HEK293 (cell line): ENCODE data around the gene MSANTD3.

Experiments
- EGR2 ChIP-seq: fragments of 450-650 bp; formaldehyde crosslinking; IDR thresholded peaks from 2 replicates; pipeline ENCODE4 v1.5.1; 2016; ENCODE audit warnings: low read depth, missing biosample characterization, missing genetic modification characterization
- FEZF1 ChIP-seq: fragments of 450-650 bp; formaldehyde crosslinking; IDR thresholded peaks from 2 replicates; pipeline ENCODE4 v1.5.1; 2016; ENCODE audit warnings: missing biosample characterization, missing genetic modification characterization
- GLIS2 ChIP-seq: fragments of 450-650 bp; formaldehyde crosslinking; IDR thresholded peaks from 2 replicates; pipeline ENCODE4 v1.5.1; 2016; ENCODE audit warnings: missing biosample characterization, missing genetic modification characterization
- IKZF3 ChIP-seq: fragments of 450-650 bp; IDR thresholded peaks from 2 replicates; pipeline ENCODE4 v1.5.0; 2018; ENCODE audit warnings: missing biosample characterization, mild to moderate bottlenecking, missing genetic modification characterization, moderate library complexity
- KLF10 ChIP-seq: fragments of 450-650 bp; IDR thresholded peaks from 2 replicates; pipeline ENCODE4 v1.5.1; 2018; ENCODE audit warnings: missing biosample characterization, mild to moderate bottlenecking, missing genetic modification characterization
- SALL2 ChIP-seq: fragments of 450-650 bp; formaldehyde crosslinking; IDR thresholded peaks from 2 replicates; pipeline ENCODE4 v1.5.0; 2017; ENCODE audit warnings: missing biosample characterization, mild to moderate bottlenecking, missing genetic modification characterization, borderline replicate concordance
- SCRT1 ChIP-seq: fragments of 450-650 bp; formaldehyde crosslinking; IDR thresholded peaks from 2 replicates; pipeline ENCODE4 v1.5.1; 2016; ENCODE audit warnings: missing biosample characterization, missing genetic modification characterization, borderline replicate concordance
- SCRT2 ChIP-seq: fragments of 450-650 bp; formaldehyde crosslinking; IDR thresholded peaks from 2 replicates; pipeline ENCODE4 v1.5.1; 2016; ENCODE audit warnings: missing biosample characterization, missing genetic modification characterization
- SETDB1 ChIP-seq: IDR thresholded peaks from one replicate; pipeline ENCODE4 v1.6.1; 2017; ENCODE audit warnings: mild to moderate bottlenecking, low read length, moderate library complexity, mixed read lengths; ENCODE audit not compliant: insufficient read length
- ZBTB1 ChIP-seq: fragments of 450-650 bp; formaldehyde crosslinking; IDR thresholded peaks from 2 replicates; pipeline ENCODE4 v1.5.1; 2016; ENCODE audit warnings: missing biosample characterization, missing genetic modification characterization
- ZBTB17 ChIP-seq: fragments of 450-650 bp; formaldehyde crosslinking; IDR thresholded peaks from 2 replicates; pipeline ENCODE4 v1.5.1; 2016; ENCODE audit warnings: missing biosample characterization, missing genetic modification characterization
- ZEB2 ChIP-seq: fragments of 450-650 bp; formaldehyde crosslinking; IDR thresholded peaks from 2 replicates; pipeline ENCODE4 v1.5.1; 2016; ENCODE audit warnings: missing biosample characterization, missing genetic modification characterization
- ZNF10 ChIP-seq: fragments of 450-650 bp; formaldehyde crosslinking; IDR thresholded peaks from 2 replicates; pipeline ENCODE4 v1.5.1; 2017; ENCODE audit warnings: missing biosample characterization, missing genetic modification characterization
- ZNF112 ChIP-seq: fragments of 450-650 bp; formaldehyde crosslinking; IDR thresholded peaks from 2 replicates; pipeline ENCODE4 v1.5.0; 2017; ENCODE audit warnings: missing biosample characterization, missing genetic modification characterization
- ZNF140 ChIP-seq: fragments of 450-650 bp; formaldehyde crosslinking; IDR thresholded peaks from 2 replicates; pipeline ENCODE4 v1.5.1; 2016; ENCODE audit warnings: missing biosample characterization, missing genetic modification characterization
- ZNF155 ChIP-seq: fragments of 450-650 bp; formaldehyde crosslinking; IDR thresholded peaks from 2 replicates; pipeline ENCODE4 v1.5.1; 2016; ENCODE audit warnings: missing biosample characterization, missing genetic modification characterization
- ZNF266 ChIP-seq: fragments of 450-650 bp; formaldehyde crosslinking; IDR thresholded peaks from 2 replicates; pipeline ENCODE4 v1.5.1; 2016; ENCODE audit warnings: missing biosample characterization, missing genetic modification characterization, low read depth
- ZNF366 ChIP-seq: fragments of 450-650 bp; formaldehyde crosslinking; conservative IDR thresholded peaks from 2 replicates; pipeline ENCODE4 v1.5.1; 2016; ENCODE audit warnings: missing biosample characterization, missing genetic modification characterization
- ZNF391 ChIP-seq: fragments of 450-650 bp; formaldehyde crosslinking; IDR thresholded peaks from 2 replicates; pipeline ENCODE4 v1.5.1; 2016; ENCODE audit warnings: low read depth, missing biosample characterization, missing genetic modification characterization, borderline replicate concordance
- ZNF521 ChIP-seq: fragments of 450-650 bp; formaldehyde crosslinking; IDR thresholded peaks from 2 replicates; pipeline ENCODE4 v1.5.1; 2017; ENCODE audit warnings: missing biosample characterization, mild to moderate bottlenecking, missing genetic modification characterization
- ZNF560 ChIP-seq: fragments of 450-650 bp; formaldehyde crosslinking; IDR thresholded peaks from 2 replicates; pipeline ENCODE4 v1.5.1; 2017; ENCODE audit warnings: missing biosample characterization, missing genetic modification characterization, borderline replicate concordance
- ZNF623 ChIP-seq: fragments of 450-650 bp; formaldehyde crosslinking; IDR thresholded peaks from 2 replicates; pipeline ENCODE4 v1.5.1; 2016; ENCODE audit warnings: missing biosample characterization, missing genetic modification characterization
- ZNF629 ChIP-seq: fragments of 450-650 bp; formaldehyde crosslinking; IDR thresholded peaks from 2 replicates; pipeline ENCODE4 v1.5.1; 2017; ENCODE audit warnings: missing biosample characterization, missing genetic modification characterization
- ZNF664 ChIP-seq: fragments of 450-650 bp; formaldehyde crosslinking; IDR thresholded peaks from 2 replicates; pipeline ENCODE4 v1.5.1; 2016; ENCODE audit warnings: missing biosample characterization, missing genetic modification characterization
- ZNF792 ChIP-seq: fragments of 450-650 bp; formaldehyde crosslinking; IDR thresholded peaks from 2 replicates; pipeline ENCODE4 v1.5.1; 2016; ENCODE audit warnings: missing biosample characterization, missing genetic modification characterization
- ZNF837 ChIP-seq: fragments of 450-650 bp; formaldehyde crosslinking; IDR thresholded peaks from 2 replicates; pipeline ENCODE4 v1.5.1; 2016; ENCODE audit warnings: missing biosample characterization, missing genetic modification characterization
- ZSCAN23 ChIP-seq: fragments of 450-650 bp; formaldehyde crosslinking; IDR thresholded peaks from 2 replicates; pipeline ENCODE4 v1.5.1; 2016; ENCODE audit warnings: missing biosample characterization, missing genetic modification characterization
- TF ChIP-seq, protein P1 (sequence below): fragments of 450-650 bp; formaldehyde crosslinking; IDR thresholded peaks from 2 replicates; pipeline ENCODE4 v1.5.1; 2016; ENCODE audit warnings: missing biosample characterization, missing genetic modification characterization, borderline replicate concordance
- TF ChIP-seq, protein P2 (sequence below): fragments of 450-650 bp; formaldehyde crosslinking; IDR thresholded peaks from 2 replicates; pipeline ENCODE4 v1.5.1; 2016; ENCODE audit warnings: missing biosample characterization, missing genetic modification characterization
- TF ChIP-seq, protein P3 (sequence below): fragments of 450-650 bp; formaldehyde crosslinking; IDR thresholded peaks from 2 replicates; pipeline ENCODE4 v1.5.0; 2017; ENCODE audit warnings: missing biosample characterization, missing genetic modification characterization, borderline replicate concordance
- TF ChIP-seq, protein P4 (sequence below): IDR thresholded peaks from 2 replicates; pipeline ENCODE4 v1.6.1; 2011; ENCODE audit warnings: mild to moderate bottlenecking, low read depth, low read length, borderline replicate concordance
- TF ChIP-seq, protein P5 (sequence below): fragments of 450-650 bp; formaldehyde crosslinking; IDR thresholded peaks from 2 replicates; pipeline ENCODE4 v1.5.1; 2016; ENCODE audit warnings: missing biosample characterization, missing genetic modification characterization

The MSANTD3 gene

DNA sequence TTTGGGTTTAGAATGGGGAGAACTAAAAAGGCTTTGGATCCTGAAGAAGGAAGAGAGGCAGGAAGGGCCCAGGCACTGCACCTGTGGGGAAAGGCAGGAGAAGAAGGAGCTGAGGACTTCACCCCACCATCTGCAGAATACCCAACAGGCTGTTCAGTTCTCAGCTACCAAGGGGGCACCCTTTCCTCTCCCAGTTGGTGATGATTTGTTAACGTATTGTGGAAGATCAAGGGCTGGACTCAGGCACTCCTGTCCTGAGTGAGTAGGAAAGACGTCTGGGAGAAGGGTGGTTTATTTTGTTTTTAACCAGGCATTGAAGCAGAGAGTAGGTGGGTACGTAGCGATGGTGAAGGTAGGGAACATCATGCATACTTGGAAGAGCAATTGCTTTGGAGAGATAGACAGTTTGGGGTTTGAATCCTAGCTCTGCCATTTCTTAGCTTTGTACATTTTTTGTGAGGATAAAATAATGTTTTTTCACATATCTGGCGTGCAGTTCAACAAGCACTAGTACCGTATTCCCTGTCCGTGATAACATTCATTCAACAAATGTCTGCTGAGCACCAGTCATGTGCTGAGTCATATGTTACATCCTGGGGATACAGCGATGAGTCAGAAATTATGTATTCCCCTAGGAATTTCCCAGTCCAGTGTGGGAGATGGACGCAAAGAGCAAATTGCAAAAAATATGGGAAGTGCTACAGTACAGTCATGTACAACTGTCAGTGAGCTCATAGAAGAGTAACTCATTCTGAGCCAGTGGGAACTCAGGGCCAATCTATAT is 2.1 kb downstream of the MSANTD3 start (continued):
- no peak for TF ChIP-seq SALL2 (tag by site-specific recombination)
- TF ChIP-seq, protein P1, sequence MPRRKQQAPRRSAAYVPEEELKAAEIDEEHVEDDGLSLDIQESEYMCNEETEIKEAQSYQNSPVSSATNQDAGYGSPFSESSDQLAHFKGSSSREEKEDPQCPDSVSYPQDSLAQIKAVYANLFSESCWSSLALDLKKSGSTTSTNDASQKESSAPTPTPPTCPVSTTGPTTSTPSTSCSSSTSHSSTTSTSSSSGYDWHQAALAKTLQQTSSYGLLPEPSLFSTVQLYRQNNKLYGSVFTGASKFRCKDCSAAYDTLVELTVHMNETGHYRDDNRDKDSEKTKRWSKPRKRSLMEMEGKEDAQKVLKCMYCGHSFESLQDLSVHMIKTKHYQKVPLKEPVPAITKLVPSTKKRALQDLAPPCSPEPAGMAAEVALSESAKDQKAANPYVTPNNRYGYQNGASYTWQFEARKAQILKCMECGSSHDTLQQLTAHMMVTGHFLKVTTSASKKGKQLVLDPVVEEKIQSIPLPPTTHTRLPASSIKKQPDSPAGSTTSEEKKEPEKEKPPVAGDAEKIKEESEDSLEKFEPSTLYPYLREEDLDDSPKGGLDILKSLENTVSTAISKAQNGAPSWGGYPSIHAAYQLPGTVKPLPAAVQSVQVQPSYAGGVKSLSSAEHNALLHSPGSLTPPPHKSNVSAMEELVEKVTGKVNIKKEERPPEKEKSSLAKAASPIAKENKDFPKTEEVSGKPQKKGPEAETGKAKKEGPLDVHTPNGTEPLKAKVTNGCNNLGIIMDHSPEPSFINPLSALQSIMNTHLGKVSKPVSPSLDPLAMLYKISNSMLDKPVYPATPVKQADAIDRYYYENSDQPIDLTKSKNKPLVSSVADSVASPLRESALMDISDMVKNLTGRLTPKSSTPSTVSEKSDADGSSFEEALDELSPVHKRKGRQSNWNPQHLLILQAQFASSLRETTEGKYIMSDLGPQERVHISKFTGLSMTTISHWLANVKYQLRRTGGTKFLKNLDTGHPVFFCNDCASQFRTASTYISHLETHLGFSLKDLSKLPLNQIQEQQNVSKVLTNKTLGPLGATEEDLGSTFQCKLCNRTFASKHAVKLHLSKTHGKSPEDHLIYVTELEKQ (tag by site-specific recombination): peak; percentile 61; the same call in 1 of the 2 replicates
- TF ChIP-seq SETDB1: no peak
- no peak for TF ChIP-seq ZNF140 (tag by site-specific recombination)
- no peak for TF ChIP-seq ZNF112
- TF ChIP-seq, protein P2, sequence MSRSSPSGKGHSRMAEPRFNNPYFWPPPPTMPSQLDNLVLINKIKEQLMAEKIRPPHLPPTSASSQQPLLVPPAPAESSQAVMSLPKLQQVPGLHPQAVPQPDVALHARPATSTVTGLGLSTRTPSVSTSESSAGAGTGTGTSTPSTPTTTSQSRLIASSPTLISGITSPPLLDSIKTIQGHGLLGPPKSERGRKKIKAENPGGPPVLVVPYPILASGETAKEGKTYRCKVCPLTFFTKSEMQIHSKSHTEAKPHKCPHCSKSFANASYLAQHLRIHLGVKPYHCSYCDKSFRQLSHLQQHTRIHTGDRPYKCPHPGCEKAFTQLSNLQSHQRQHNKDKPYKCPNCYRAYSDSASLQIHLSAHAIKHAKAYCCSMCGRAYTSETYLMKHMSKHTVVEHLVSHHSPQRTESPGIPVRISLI (tag by site-specific recombination): peak; percentile 83
- no peak for TF ChIP-seq ZNF10 (tag by site-specific recombination)
- no peak for TF ChIP-seq ZNF623 (tag by site-specific recombination)
- no peak for TF ChIP-seq ZNF266
- TF ChIP-seq KLF10 (tag by site-specific recombination): peak; percentile 51; the same call in 1 of the 2 replicates
- TF ChIP-seq, protein P3, sequence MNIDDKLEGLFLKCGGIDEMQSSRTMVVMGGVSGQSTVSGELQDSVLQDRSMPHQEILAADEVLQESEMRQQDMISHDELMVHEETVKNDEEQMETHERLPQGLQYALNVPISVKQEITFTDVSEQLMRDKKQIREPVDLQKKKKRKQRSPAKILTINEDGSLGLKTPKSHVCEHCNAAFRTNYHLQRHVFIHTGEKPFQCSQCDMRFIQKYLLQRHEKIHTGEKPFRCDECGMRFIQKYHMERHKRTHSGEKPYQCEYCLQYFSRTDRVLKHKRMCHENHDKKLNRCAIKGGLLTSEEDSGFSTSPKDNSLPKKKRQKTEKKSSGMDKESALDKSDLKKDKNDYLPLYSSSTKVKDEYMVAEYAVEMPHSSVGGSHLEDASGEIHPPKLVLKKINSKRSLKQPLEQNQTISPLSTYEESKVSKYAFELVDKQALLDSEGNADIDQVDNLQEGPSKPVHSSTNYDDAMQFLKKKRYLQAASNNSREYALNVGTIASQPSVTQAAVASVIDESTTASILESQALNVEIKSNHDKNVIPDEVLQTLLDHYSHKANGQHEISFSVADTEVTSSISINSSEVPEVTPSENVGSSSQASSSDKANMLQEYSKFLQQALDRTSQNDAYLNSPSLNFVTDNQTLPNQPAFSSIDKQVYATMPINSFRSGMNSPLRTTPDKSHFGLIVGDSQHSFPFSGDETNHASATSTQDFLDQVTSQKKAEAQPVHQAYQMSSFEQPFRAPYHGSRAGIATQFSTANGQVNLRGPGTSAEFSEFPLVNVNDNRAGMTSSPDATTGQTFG (tag by site-specific recombination): no peak
- TF ChIP-seq ZNF792 (tag by site-specific recombination): no peak
- peak; percentile 95 for TF ChIP-seq ZNF629
- TF ChIP-seq ZNF391 (tag by site-specific recombination): no peak
- no peak for TF ChIP-seq ZBTB1 (tag by site-specific recombination)
- peak; percentile 54; the same call in 1 of the 2 replicates for TF ChIP-seq IKZF3 (tag by site-specific recombination)
- TF ChIP-seq GLIS2: no peak
- peak; percentile 81 for TF ChIP-seq ZNF366 (tag by site-specific recombination)
- TF ChIP-seq SCRT1: no peak
- peak; percentile 96 for TF ChIP-seq SCRT2 (tag by site-specific recombination)
- peak; percentile 87 for TF ChIP-seq ZEB2 (tag by site-specific recombination)
- TF ChIP-seq ZBTB17: peak; percentile 63
- TF ChIP-seq ZNF155 (tag by site-specific recombination): no peak
- TF ChIP-seq ZNF664 (tag by site-specific recombination): no peak
- TF ChIP-seq ZSCAN23: no peak
- TF ChIP-seq ZNF521 (tag by site-specific recombination): no peak
- TF ChIP-seq, protein P4, sequence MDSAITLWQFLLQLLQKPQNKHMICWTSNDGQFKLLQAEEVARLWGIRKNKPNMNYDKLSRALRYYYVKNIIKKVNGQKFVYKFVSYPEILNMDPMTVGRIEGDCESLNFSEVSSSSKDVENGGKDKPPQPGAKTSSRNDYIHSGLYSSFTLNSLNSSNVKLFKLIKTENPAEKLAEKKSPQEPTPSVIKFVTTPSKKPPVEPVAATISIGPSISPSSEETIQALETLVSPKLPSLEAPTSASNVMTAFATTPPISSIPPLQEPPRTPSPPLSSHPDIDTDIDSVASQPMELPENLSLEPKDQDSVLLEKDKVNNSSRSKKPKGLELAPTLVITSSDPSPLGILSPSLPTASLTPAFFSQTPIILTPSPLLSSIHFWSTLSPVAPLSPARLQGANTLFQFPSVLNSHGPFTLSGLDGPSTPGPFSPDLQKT: no peak
- TF ChIP-seq, protein P5, sequence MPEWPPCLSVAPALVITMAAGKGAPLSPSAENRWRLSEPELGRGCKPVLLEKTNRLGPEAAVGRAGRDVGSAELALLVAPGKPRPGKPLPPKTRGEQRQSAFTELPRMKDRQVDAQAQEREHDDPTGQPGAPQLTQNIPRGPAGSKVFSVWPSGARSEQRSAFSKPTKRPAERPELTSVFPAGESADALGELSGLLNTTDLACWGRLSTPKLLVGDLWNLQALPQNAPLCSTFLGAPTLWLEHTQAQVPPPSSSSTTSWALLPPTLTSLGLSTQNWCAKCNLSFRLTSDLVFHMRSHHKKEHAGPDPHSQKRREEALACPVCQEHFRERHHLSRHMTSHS (tag by site-specific recombination): no peak
- no peak for TF ChIP-seq ZNF560 (tag by site-specific recombination)
- no peak for TF ChIP-seq ZNF837 (tag by site-specific recombination)
- no peak for TF ChIP-seq FEZF1 (tag by site-specific recombination)
- TF ChIP-seq EGR2: no peak
